Glutamatergic neuron (in vitro differentiated cells): Measurements from ENCODE around the gene PPP2R2C. TPM values are rescaled to one million over a fixed set of nuclear protein-coding genes. Genes with fewer than 3 reads are reported as not detected.

Source experiments
- DNase-seq: peaks from one replicate; pipeline ENCODE4 v3.0.0; 2022
- H3K27ac Mint-ChIP-seq: one replicate; pipeline ENCODE4 v1.8.0; 2020; ENCODE audit warnings: mild to moderate bottlenecking, mixed read lengths, inconsistent platforms; ENCODE audit not compliant: unreplicated experiment
- H3K27me3 Mint-ChIP-seq: one replicate; pipeline ENCODE4 v1.8.0; 2020; ENCODE audit warnings: mild to moderate bottlenecking, moderate library complexity, mixed read lengths, inconsistent platforms; ENCODE audit not compliant: unreplicated experiment
- H3K36me3 Mint-ChIP-seq: one replicate; pipeline ENCODE4 v1.8.0; 2020; ENCODE audit warnings: mild to moderate bottlenecking, mixed read lengths, inconsistent platforms; ENCODE audit not compliant: unreplicated experiment
- H3K4me1 Mint-ChIP-seq: one replicate; pipeline ENCODE4 v1.8.0; 2020; ENCODE audit warnings: mild to moderate bottlenecking, low read depth, mixed read lengths, inconsistent platforms; ENCODE audit not compliant: unreplicated experiment
- H3K4me3 Mint-ChIP-seq: one replicate; pipeline ENCODE4 v1.8.0; 2020; ENCODE audit warnings: mild to moderate bottlenecking, mixed read lengths, inconsistent platforms; ENCODE audit not compliant: unreplicated experiment
- H3K9me3 Mint-ChIP-seq: one replicate; pipeline ENCODE4 v1.8.0; 2020; ENCODE audit warnings: mild to moderate bottlenecking, moderate library complexity, mixed read lengths, inconsistent platforms; ENCODE audit not compliant: unreplicated experiment
- CTCF ChIP-seq: fragments of 200-600 bp; sonication (generic); IDR thresholded peaks from one replicate; pipeline ENCODE4 v1.5.0; 2021; ENCODE audit not compliant: partially characterized antibody, unreplicated experiment
- total RNA-seq: library from RNA; stranded (reverse); fragmentation: NEBNext Ultra II Directional; extraction: Animal tissue kit (Norgen Biotek cat#: 25700); gene quantifications from one replicate; pipeline ENCODE4 v1.2.1, GENCODE V29; 2021; ENCODE audit not compliant: unreplicated experiment

PPP2R2C gene
- total RNA-seq, 1 donor from 2014 or later, result 9.4 TPM

- H3K27ac Mint-ChIP-seq, result no peak overlapping the region
- peak overlapping the region; percentile 69 for H3K4me3 Mint-ChIP-seq
- no peak for DNase-seq
- TF ChIP-seq CTCF, result no peak
- H3K36me3 Mint-ChIP-seq, result no peaks in the 10 kb centered on the region
- H3K4me1 Mint-ChIP-seq, result no peaks in the 10 kb centered on the region
- peaks cover 11% of the 10 kb centered on the region for H3K27me3 Mint-ChIP-seq
- peaks cover 3% of the 10 kb centered on the region for H3K9me3 Mint-ChIP-seq
Measured at GRCh38 chr4:6471307-6472007, 957 bp downstream of the PPP2R2C start.

GRCh38 chr4:6470502-6471306, 1.7 kb downstream of the PPP2R2C start:
- Mint-ChIP-seq H3K27me3 (peaks cover 14% of the 10 kb centered on the region), H3K9me3 (peaks cover 3% of the 10 kb centered on the region), H3K27ac (no peak overlapping the region), H3K4me1 (no peaks in the 10 kb centered on the region), H3K4me3 (peak overlapping the region; percentile 70), H3K36me3 (no peaks in the 10 kb centered on the region)
- TF ChIP-seq CTCF, result no peak
- peak; percentile 49 for DNase-seq

- H3K4me3 Mint-ChIP-seq, result peak overlapping the region; percentile 70
- peaks cover 12% of the 10 kb centered on the region for H3K27me3 Mint-ChIP-seq
Measured at GRCh38 chr4:6469898-6470501, 2.4 kb downstream of the PPP2R2C start.

GRCh38 chr4:6469144-6469543, 3.3 kb downstream of the PPP2R2C start:
- Mint-ChIP-seq H3K9me3 (no peaks in the 10 kb centered on the region), H3K4me1 (no peaks in the 10 kb centered on the region), H3K4me3 (no peak overlapping the region), H3K27me3 (peaks cover 12% of the 10 kb centered on the region), H3K36me3 (no peaks in the 10 kb centered on the region), H3K27ac (no peak overlapping the region)
- TF ChIP-seq CTCF, result no peak
- no peak for DNase-seq

More at GRCh38 chr4:6469898-6470501, 2.4 kb downstream of the PPP2R2C start:
- no peak overlapping the region for H3K27ac Mint-ChIP-seq
- H3K36me3 Mint-ChIP-seq, result no peaks in the 10 kb centered on the region
- H3K4me1 Mint-ChIP-seq, result no peaks in the 10 kb centered on the region
- H3K9me3 Mint-ChIP-seq, result peaks cover under 1% of the 10 kb centered on the region
- TF ChIP-seq CTCF, result no peak
- no peak for DNase-seq
